ENCODE data around the gene KRT26.

KRT26 gene

GRCh38 chr17:40730970-40731369 is 41.0 kb downstream of the KRT26 start:
- DNase-seq (ENCODE audit: low read depth in 2 of 2), result no peak

- no peak for DNase-seq (ENCODE audit: low read depth in 2 of 2)
Measured at GRCh38 chr17:40727447-40728231, 44.4 kb downstream of the KRT26 start.

- DNase-seq (ENCODE audit: low read depth in 2 of 2), result no peak
Measured at GRCh38 chr17:40726919-40727318, 45.1 kb downstream of the KRT26 start.

GRCh38 chr17:40724656-40725055 is 47.3 kb downstream of the KRT26 start:
- no peak for DNase-seq (ENCODE audit: low read depth in 2 of 2)

- no peak for DNase-seq (ENCODE audit: low read depth in 2 of 2)
Measured at GRCh38 chr17:40722241-40722640, 49.8 kb downstream of the KRT26 start.

GRCh38 chr17:40720899-40721298 is 51.1 kb downstream of the KRT26 start:
- no peak for DNase-seq (ENCODE audit: low read depth in 2 of 2)

- DNase-seq (ENCODE audit: low read depth in 2 of 2), result no peak
Measured at GRCh38 chr17:40718930-40719329, 53.1 kb downstream of the KRT26 start.

GRCh38 chr17:40717776-40718175 is 54.2 kb downstream of the KRT26 start:
- DNase-seq (ENCODE audit: low read depth in 2 of 2), result no peak

Data from stimulated activated CD4-positive, alpha-beta T cell treated with anti-CD3 and anti-CD28 coated beads, Interleukin-12 subunit alpha, Interleukin-12 subunit beta, amount 100 ng/mL, for 24 hours (primary cell).